GM12878 (cell line): ENCODE measurements around the gene SMPD3. TPM values are rescaled to one million over a fixed set of nuclear protein-coding genes. Genes with fewer than 3 reads are reported as not detected.

Experiments used
- ATF3 ChIP-seq: IDR thresholded peaks from 2 replicates; pipeline ENCODE4 v1.6.1; 2011; ENCODE audit warnings: low read depth, mild to moderate bottlenecking, low read length, moderate library complexity, borderline replicate concordance; ENCODE audit errors: extremely low read depth
- BCLAF1 ChIP-seq: fragments of 450-650 bp; IDR thresholded peaks from 2 replicates; pipeline ENCODE4 v1.6.1; 2017; ENCODE audit warnings: antibody characterized with exemption, mild to moderate bottlenecking, moderate library complexity
- CEBPB ChIP-seq, 2 experiments: fragments of 150-350 bp in 1 of 2; IDR thresholded peaks; 2 replicates each; pipeline ENCODE4 v1.6.1; 2012 to 2014; ENCODE audit warnings: low read depth in 2 of 2, low read length in 2 of 2, borderline replicate concordance in 1 of 2, inconsistent platforms in 1 of 2
- ETV6 ChIP-seq, 2 experiments: fragments of 450-650 bp in 1 of 2; IDR thresholded peaks in 1 of 2; conservative IDR thresholded peaks in 1 of 2; 2 replicates each; pipeline ENCODE4 v1.6.1; 2014; ENCODE audit warnings: antibody characterized with exemption in 1 of 2, borderline replicate concordance in 1 of 2, low read depth in 1 of 2, mild to moderate bottlenecking in 1 of 2, moderate library complexity in 1 of 2
- HDAC2 ChIP-seq: fragments of 200-600 bp; sonication (generic); IDR thresholded peaks from 2 replicates; pipeline ENCODE4 v1.6.1; 2017
- IKZF1 ChIP-seq: fragments of 450-650 bp; conservative IDR thresholded peaks from 2 replicates; pipeline ENCODE4 v1.6.1; 2017; ENCODE audit warnings: antibody characterized with exemption, mild to moderate bottlenecking
- LARP7 ChIP-seq: fragments of 450-650 bp; IDR thresholded peaks from 2 replicates; pipeline ENCODE4 v1.6.1; 2017; ENCODE audit warnings: mild to moderate bottlenecking
- MYC ChIP-seq: IDR thresholded peaks from 2 replicates; pipeline ENCODE4 v1.6.1; 2011; ENCODE audit warnings: mild to moderate bottlenecking, low read length, moderate library complexity, inconsistent platforms; ENCODE audit not compliant: insufficient read depth, insufficient replicate concordance, insufficient read length, severe bottlenecking
- NBN ChIP-seq: fragments of 450-650 bp; IDR thresholded peaks from 2 replicates; pipeline ENCODE4 v1.6.1; 2016
- NFIC ChIP-seq: IDR thresholded peaks from 2 replicates; pipeline ENCODE4 v1.6.1; 2012; ENCODE audit warnings: low read depth, mild to moderate bottlenecking, inconsistent platforms, low read length, moderate library complexity
- NFYA ChIP-seq: IDR thresholded peaks from 2 replicates; pipeline ENCODE4 v1.6.1; 2011; ENCODE audit warnings: low read depth, mild to moderate bottlenecking, low read length, improper control_type of control experiment, borderline replicate concordance
- POLR2AphosphoS5 ChIP-seq: IDR thresholded peaks from 2 replicates; pipeline ENCODE4 v1.6.1; 2011; ENCODE audit warnings: mild to moderate bottlenecking, low read length, inconsistent platforms
- RB1 ChIP-seq: fragments of 450-650 bp; formaldehyde crosslinking; IDR thresholded peaks from 2 replicates; pipeline ENCODE4 v1.6.1; 2017; ENCODE audit warnings: mild to moderate bottlenecking, borderline replicate concordance
- SP1 ChIP-seq: IDR thresholded peaks from one replicate; pipeline ENCODE4 v1.6.1; 2011; ENCODE audit warnings: low read depth, low read length
- SRF ChIP-seq, 2 experiments: IDR thresholded peaks; 2 replicates each; pipeline ENCODE4 v1.6.1; 2011; ENCODE audit warnings: low read depth in 2 of 2, low read length in 2 of 2, mild to moderate bottlenecking in 1 of 2, moderate library complexity in 1 of 2
- ZNF207 ChIP-seq: fragments of 450-650 bp; IDR thresholded peaks from 2 replicates; pipeline ENCODE4 v1.6.1; 2014; ENCODE audit warnings: antibody characterized with exemption, mild to moderate bottlenecking, borderline replicate concordance
- ZSCAN29 ChIP-seq: fragments of 450-650 bp; IDR thresholded peaks from 2 replicates; pipeline ENCODE4 v1.6.1; 2017; ENCODE audit warnings: mild to moderate bottlenecking, moderate library complexity
- polyA plus RNA-seq, 11 experiments: library from polyadenylated mRNA; depleted of rRNA in 4 of 11; unstranded in 6 of 11; stranded (reverse) in 5 of 11; fragments of >200 nt; fragmentation: Nextera tagmentation in 4 of 11; fragmentation: Illumina TruSeq in 1 of 11; extraction: Ambion mirVana in 4 of 11; extraction: Trizol in 1 of 11; gene quantifications; 1 replicate in 1 of 11; 2 replicates in 10 of 11; pipeline versions ENCODE4 v1.2.1 to v1.2.3, GENCODE V29; 2011 to 2016; ENCODE audit warnings: inconsistent platforms in 2 of 11, missing spikeins in 2 of 11, low read depth in 1 of 11
- total RNA-seq, 4 experiments: library from RNA; depleted of rRNA in 3 of 4; stranded (reverse); fragments of >200 nt in 3 of 4; fragmentation: Illumina TruSeq in 1 of 4; extraction: Trizol in 1 of 4; gene quantifications; 2 replicates each; pipeline versions ENCODE4 v1.2.1 to v1.2.3, GENCODE V29; 2013 to 2021
- TF ChIP-seq, protein P1 (sequence below): fragments of 450-650 bp; formaldehyde crosslinking; IDR thresholded peaks from 2 replicates; pipeline ENCODE4 v1.4.0; 2020; ENCODE audit warnings: mild to moderate bottlenecking, moderate library complexity
- TF ChIP-seq, protein P2 (sequence below): IDR thresholded peaks from 2 replicates; pipeline ENCODE4 v1.6.1; 2011; ENCODE audit warnings: borderline replicate concordance, low read depth, mild to moderate bottlenecking, moderate library complexity, low read length; ENCODE audit not compliant: insufficient read depth, poor library complexity, severe bottlenecking
- TF ChIP-seq, protein P3 (sequence below): IDR thresholded peaks from 2 replicates; pipeline ENCODE4 v1.6.1; 2012; ENCODE audit warnings: low read depth, low read length, improper control_type of control experiment

Gene SMPD3
- total and polyA plus RNA-seq, 10 of the 15 experiments (the other 5 are each of a cell fraction or from before 2014, with no cell fraction given), result 0.04 to 2.0 (median 1.2) TPM

DNA sequence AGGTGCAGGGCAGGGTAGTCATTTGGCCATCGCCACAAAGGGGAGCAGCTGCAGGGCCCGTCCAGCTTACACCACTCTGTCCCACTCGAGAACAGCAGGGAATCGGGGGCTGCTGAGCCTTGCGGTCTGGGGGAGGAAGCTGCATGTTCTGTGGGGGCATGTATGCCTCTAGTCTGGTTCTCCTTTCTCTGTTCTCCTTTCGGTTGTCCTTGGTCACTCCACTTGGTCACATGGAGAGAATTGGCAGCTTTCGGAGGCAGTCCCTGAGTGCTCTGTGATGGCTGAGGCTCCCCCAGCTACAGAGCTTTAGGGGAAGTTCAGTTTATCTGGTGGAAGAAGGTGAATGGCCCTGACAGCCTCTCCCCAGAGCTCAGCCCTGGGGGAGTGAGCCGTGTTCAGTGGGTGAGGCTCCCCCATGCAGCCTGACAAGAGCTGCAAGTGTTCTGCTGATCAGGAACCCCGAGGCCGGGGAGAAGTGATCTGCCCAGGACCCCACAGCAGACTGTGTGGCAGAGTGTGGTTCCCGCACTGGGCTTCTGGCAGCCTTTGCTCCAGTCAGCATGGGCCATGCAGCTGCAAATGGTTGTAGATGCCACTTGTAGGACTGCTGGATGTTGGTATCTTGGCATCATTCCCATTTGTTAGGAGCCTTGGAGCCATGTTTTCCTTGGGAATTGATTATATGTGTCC lies 22.3 kb upstream of the SMPD3 start (continued):
- peak in 1 of 2 experiments; percentile 83; a peak in 2 of 4 replicates for TF ChIP-seq ETV6 (conservative IDR thresholded peaks at IDR 0.05 in 1 of 2, IDR thresholded peaks at IDR 0.05 in 1 of 2; ENCODE audit: borderline replicate concordance in 1 of 2, low read depth in 1 of 2)
- no peak for TF ChIP-seq NFYA
- TF ChIP-seq, protein P1, sequence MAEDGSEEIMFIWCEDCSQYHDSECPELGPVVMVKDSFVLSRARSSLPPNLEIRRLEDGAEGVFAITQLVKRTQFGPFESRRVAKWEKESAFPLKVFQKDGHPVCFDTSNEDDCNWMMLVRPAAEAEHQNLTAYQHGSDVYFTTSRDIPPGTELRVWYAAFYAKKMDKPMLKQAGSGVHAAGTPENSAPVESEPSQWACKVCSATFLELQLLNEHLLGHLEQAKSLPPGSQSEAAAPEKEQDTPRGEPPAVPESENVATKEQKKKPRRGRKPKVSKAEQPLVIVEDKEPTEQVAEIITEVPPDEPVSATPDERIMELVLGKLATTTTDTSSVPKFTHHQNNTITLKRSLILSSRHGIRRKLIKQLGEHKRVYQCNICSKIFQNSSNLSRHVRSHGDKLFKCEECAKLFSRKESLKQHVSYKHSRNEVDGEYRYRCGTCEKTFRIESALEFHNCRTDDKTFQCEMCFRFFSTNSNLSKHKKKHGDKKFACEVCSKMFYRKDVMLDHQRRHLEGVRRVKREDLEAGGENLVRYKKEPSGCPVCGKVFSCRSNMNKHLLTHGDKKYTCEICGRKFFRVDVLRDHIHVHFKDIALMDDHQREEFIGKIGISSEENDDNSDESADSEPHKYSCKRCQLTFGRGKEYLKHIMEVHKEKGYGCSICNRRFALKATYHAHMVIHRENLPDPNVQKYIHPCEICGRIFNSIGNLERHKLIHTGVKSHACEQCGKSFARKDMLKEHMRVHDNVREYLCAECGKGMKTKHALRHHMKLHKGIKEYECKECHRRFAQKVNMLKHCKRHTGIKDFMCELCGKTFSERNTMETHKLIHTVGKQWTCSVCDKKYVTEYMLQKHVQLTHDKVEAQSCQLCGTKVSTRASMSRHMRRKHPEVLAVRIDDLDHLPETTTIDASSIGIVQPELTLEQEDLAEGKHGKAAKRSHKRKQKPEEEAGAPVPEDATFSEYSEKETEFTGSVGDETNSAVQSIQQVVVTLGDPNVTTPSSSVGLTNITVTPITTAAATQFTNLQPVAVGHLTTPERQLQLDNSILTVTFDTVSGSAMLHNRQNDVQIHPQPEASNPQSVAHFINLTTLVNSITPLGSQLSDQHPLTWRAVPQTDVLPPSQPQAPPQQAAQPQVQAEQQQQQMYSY (CRISPR knock-in tag), result no peak
- TF ChIP-seq, protein P2, sequence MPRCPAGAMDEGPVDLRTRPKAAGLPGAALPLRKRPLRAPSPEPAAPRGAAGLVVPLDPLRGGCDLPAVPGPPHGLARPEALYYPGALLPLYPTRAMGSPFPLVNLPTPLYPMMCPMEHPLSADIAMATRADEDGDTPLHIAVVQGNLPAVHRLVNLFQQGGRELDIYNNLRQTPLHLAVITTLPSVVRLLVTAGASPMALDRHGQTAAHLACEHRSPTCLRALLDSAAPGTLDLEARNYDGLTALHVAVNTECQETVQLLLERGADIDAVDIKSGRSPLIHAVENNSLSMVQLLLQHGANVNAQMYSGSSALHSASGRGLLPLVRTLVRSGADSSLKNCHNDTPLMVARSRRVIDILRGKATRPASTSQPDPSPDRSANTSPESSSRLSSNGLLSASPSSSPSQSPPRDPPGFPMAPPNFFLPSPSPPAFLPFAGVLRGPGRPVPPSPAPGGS, result no peak
- no peak for TF ChIP-seq BCLAF1
- TF ChIP-seq, protein P3, sequence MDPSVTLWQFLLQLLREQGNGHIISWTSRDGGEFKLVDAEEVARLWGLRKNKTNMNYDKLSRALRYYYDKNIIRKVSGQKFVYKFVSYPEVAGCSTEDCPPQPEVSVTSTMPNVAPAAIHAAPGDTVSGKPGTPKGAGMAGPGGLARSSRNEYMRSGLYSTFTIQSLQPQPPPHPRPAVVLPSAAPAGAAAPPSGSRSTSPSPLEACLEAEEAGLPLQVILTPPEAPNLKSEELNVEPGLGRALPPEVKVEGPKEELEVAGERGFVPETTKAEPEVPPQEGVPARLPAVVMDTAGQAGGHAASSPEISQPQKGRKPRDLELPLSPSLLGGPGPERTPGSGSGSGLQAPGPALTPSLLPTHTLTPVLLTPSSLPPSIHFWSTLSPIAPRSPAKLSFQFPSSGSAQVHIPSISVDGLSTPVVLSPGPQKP, result 0 out of 2 replicates have a peak, but pooled peaks have one; percentile 34
- peak; percentile 91 for TF ChIP-seq IKZF1
- TF ChIP-seq RB1, result no peak
- peak; percentile 77 for TF ChIP-seq SP1
- no peak; the same call in 1 of the 2 replicates for TF ChIP-seq ZNF207
- peak; percentile 44; the same call in 1 of the 2 replicates for TF ChIP-seq NFIC
- TF ChIP-seq HDAC2, result no peak
- peak; percentile 63; the same call in 1 of the 2 replicates for TF ChIP-seq POLR2AphosphoS5
- no peak for TF ChIP-seq CEBPB (IDR thresholded peaks at IDR 0.05; ENCODE audit: borderline replicate concordance in 1 of 2, low read depth in 2 of 2, low read length in 2 of 2)
- peak; percentile 94 for TF ChIP-seq NBN
- no peak for TF ChIP-seq SRF (IDR thresholded peaks at IDR 0.05; ENCODE audit: low read depth in 2 of 2, low read length in 2 of 2)
- peak; percentile 77; the same call in 1 of the 2 replicates for TF ChIP-seq LARP7
- no peak for TF ChIP-seq ATF3
- TF ChIP-seq ZSCAN29, result no peak
- TF ChIP-seq MYC, result no peak
